NCI-H524 (cell line): ENCODE data around the gene TICAM2.
A peak's percentile ranks its signal among the peaks of the same experiment; 100 is the strongest.

Source experiments
- DNase-seq, 2 experiments: peaks; one replicate each; lab custom pipeline; 2025; lab: John Stamatoyannopoulos, UW

Gene TICAM2

GRCh38 chr5:115568668-115569067, 33.6 kb downstream of the TICAM2 start:
- DNase-seq = no peak

GRCh38 chr5:115565233-115565632, 37.0 kb downstream of the TICAM2 start:
- DNase-seq = no peak

GRCh38 chr5:115561176-115561575, 41.1 kb downstream of the TICAM2 start:
- DNase-seq = no peak

DNA sequence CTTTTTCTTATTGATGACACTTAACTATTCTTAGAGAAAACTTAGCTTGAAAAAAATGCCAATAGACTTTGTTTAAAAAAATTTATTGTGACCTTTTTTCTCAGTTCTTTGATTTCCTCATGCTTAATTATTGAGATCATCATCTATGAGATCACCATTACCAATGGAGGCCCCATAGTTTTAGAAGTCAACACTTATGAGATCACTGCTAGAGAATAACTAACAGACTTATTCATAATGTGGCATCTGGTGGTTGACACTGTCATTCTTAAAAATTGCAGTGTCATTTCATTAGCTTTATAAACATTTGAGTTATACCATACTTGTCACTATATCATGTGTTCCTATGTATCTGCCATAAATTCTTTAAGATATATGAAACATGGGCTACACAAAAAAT, 42.8 kb downstream of the TICAM2 start:
- no peak for DNase-seq

- DNase-seq = no peak
These were observed 43.8 kb downstream of the TICAM2 start for GRCh38 chr5:115558388-115558956.

GRCh38 chr5:115557667-115558387, 44.5 kb downstream of the TICAM2 start:
- DNase-seq = no peak

DNA sequence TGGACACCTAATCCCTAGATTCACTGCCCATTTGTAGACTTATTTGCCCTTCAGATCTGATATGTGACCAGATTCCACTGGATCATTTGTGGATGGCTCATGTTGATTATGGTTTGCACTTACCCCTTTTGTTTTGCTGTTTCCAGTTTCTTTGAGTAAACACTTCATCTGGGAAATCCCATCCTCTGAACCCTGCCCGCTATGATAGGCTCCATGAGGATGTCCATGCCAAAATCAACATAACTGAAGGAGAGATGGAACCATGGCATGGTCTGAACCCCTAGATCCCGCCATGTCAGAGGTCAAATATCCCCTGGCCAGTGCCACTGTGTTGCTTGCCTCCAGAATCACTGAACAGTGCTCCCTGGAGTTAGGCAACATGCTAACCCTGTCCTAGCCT, 46.0 kb downstream of the TICAM2 start:
- no peak for DNase-seq

- no peak for DNase-seq
These were observed 47.1 kb downstream of the TICAM2 start for GRCh38 chr5:115555084-115555633.

- no peak for DNase-seq
These were observed 49.2 kb downstream of the TICAM2 start for GRCh38 chr5:115553082-115553481.

GRCh38 chr5:115551415-115551814, 50.9 kb downstream of the TICAM2 start:
- DNase-seq = no peak

DNA sequence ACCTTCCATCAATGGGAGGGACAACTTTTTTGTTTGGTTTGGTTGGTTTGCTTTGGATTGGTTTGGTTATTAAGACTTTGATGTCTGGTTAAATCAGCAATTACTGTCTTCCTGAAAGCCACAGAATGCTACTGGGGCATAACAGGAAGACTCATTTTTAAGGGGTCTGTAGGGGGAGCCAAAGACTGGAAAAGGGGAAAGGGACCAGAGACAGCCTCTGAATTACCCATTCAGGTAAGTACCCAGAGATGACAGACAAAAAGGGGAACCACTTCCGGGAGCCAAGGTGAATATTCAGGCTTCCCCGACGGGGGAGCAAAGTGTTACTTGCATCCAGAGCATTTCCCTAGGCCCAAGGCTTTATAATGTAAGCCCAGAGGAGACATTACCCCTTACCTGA, 53.1 kb downstream of the TICAM2 start:
- DNase-seq = peak in 1 of 2 experiments; percentile 20

DNA sequence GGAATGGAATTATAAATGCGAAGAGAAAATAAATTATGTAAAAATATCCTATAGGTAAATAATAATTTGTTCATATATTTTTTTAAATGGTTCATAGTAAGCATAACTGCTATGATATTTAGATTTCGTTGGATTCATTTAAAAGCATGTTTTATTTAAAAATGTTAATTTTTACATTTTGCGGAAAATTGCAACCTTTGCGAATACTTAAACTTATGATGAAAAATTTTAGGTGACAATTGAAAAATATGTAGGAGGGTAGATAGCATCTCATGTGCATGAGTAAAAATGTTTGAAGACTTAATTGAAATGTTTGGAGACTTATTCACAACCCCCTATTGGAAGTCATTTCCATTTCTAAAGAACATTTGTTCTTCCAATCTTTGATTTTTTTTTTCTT, 53.6 kb downstream of the TICAM2 start:
- DNase-seq = no peak

- no peak for DNase-seq
These were observed 56.9 kb downstream of the TICAM2 start for GRCh38 chr5:115545351-115545882.

- DNase-seq = peak; percentile 85 to 89
These were observed 57.6 kb downstream of the TICAM2 start, which contains the start of gene FEM1C for GRCh38 chr5:115544436-115545350. Gene FEM1C, minus strand, starts transcription at chr5:115544775. Its CDS starts 1,282 bp downstream, at chr5:115543493.

DNA sequence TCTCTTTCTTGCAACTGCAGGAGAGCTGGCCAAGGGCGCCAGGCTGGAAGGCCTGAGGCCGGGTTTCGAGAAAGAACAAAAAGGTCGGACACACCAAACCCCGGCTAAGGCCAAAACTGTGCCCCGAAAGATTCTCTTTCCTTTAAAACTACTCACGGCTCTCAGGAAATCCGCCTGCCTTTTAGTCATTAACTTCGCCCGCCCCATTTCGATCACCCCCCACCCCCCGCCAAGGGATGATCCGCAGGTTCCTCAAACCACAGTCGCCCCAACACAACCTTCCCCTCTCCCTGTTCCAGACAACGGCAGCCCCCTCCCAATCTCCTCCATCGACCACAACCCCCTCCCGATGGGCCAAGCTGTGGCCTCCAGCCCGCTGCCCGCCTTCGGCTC, 58.2 kb downstream of the TICAM2 start:
- no peak for DNase-seq

- peak in 1 of 2 experiments; percentile 34 for DNase-seq
These were observed 58.8 kb downstream of the TICAM2 start for GRCh38 chr5:115543365-115544042.

GRCh38 chr5:115542651-115543364, 59.5 kb downstream of the TICAM2 start:
- DNase-seq = no peak

DNA sequence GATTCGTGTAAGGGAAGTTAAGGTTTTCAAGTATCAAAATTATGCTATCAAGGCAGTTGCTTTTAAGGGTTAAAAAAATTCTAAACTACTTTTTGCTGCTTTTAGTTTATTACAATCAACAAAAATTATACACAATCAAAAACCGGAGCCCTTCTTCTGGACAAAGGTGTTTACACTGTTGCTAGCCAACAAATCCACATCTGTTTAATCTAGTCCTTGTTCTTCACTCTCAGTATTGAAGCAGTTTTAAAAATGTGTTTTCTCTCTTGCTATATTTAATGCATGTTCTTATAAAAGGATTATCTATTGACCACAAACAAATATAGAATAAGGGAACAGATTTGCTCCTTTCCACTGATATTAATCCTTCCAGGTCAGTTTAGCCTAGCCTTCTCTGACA, 60.2 kb downstream of the TICAM2 start:
- no peak for DNase-seq

- DNase-seq = no peak
These were observed 60.7 kb downstream of the TICAM2 start for GRCh38 chr5:115541611-115542010.

DNA sequence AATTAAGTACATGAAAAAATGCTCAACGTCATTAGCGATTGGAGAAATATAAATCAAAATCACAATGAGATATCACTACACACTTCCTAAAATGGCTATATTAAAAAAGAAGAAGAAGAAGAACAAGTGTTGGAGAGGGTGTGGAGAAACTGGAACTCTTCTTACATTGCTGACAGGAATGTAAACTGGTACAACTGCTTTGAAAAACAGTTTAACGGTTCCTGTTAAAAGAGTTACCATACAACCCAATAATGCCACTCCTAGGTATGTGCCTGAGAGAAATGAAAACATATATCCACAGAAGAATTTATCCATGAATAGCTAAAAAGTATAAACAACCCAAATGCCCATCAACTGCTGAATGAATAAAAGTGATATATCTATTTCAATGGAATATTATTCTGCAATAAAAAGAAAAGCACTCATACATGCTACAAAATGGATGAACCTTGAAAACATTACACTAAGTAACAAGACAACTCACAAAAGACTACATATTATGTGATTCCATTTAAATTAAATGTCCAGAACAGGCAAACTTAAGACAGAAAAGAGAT, 66.7 kb downstream of the TICAM2 start:
- DNase-seq = no peak

GRCh38 chr5:115532517-115532916, 69.8 kb downstream of the TICAM2 start:
- no peak for DNase-seq
